Activated T-cell treated with anti-CD3 and anti-CD28 coated beads, Interleukin-2, amount 50 U/mL, for 48 hours (primary cell): ENCODE data around the gene FKBP15.
A peak's percentile ranks its signal among the peaks of the same experiment; 100 is the strongest.
"Not testable (repeated sequence)": the region's sequence is repeated elsewhere in the genome, so short reads cannot be mapped to it uniquely, and the experiment has no call there.

Experiments used
- DNase-seq, 2 experiments: peaks; one replicate each; pipeline ENCODE4 v3.0.0-alpha.2; 2020

The FKBP15 gene

DNA sequence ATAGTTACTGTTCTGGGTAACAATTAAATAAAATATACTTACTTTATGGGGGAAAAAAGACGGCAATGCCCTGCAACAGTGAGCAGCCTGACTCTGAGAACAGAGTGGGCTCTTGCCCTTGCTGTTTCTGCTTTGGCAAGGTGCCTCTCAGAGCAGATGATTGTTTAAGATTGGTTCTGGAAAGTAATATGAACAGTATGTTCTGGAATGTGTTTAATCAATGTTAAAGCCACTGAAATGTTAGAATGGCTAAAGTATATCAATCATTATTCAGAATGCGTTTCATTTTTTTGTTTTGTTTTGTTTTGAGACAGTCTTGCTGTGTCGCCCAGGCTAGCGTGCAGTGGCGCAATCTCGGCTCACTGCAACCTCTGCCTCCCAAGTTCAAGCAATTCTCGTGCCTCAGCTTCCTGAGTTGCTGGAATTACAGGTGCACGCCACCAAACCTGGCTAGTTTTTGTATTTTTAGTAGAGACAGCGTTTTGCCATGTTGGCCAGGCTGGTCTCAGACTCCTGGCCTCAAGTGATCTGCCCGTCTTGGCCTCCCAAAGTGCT lies 14.7 kb upstream of the FKBP15 start:
- not testable (repeated sequence) for DNase-seq

DNA sequence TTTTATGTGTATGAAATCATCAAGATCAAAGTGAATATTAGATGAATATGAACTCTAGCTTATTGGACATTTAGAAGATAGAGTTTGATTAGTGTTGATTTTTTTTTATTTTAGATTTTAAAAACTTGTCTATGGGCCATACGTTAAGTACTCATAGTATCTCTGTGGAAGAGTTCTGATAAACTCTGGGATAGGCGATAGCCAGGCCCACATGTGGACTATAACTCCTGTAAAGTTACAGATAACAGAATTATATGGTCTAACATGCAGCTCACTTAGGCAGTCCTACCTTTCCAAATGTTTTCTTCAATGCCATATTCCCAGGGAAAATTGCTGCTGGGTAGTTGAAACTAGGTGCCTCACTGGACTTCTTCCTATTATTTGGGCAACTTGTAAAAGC lies 10.6 kb upstream of the FKBP15 start:
- DNase-seq: no peak

DNA sequence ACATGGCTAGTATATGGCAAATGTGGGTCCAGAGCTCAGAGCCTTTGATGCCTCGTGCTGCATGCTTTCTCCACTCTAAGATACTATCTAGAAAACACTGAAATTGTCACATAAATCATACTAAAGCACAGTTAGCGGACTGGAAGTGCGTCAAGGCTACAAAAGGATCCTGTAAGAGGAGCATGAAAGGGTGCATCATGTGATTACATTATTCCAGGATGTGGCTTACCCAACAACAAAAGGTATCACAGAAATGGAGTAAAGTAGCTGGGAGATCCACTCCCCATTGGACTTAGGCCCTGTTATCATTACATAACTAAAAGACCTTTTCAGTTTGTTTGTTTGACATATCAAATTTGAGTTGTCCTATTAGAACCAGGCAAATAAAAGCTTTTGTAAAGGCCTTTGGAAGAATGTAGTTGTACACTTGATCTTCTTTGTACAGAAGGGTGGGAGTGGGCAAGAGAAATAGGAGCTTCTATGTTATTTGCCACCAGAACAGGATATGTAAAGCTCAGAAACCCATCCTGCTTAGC lies 7.1 kb upstream of the FKBP15 start:
- no peak for DNase-seq

DNA sequence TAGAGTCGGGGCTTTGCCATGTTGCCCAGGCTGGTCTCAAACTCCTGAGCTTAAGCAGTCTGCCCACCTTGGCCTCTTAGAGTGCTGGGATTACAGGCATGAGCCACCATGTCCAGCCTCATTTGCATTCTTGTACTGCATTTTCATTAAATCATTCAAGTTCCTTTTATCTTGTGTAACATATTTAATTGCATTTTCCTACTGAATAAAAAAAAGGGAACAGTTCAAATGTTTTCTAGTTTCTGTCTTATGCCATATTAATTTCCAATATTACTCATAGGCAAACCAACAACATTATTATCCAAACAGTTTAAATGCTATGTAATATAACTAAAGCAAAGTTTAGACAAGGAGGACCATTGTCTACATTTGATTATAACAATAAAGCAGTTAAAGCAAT lies 6.4 kb upstream of the FKBP15 start:
- no peak for DNase-seq

DNA sequence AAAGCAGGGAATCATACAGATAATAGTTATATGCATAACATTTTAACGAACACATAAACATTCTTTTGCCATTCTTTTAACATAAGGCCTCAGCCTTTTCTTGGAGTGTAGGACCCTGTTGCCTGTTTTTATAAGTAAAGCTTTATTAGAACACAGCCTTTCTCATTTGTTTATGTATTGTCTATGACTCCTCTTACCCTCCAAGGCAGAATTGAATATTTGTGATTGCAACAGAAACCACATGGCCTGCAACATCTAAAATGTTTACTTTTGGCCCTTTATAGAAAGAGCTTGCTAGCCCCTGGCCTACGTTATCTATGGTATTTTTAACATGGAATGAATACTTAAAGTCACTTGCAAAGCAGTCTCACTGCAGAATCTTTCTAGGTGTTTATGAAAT lies 2.9 kb upstream of the FKBP15 start:
- no peak for DNase-seq

DNA sequence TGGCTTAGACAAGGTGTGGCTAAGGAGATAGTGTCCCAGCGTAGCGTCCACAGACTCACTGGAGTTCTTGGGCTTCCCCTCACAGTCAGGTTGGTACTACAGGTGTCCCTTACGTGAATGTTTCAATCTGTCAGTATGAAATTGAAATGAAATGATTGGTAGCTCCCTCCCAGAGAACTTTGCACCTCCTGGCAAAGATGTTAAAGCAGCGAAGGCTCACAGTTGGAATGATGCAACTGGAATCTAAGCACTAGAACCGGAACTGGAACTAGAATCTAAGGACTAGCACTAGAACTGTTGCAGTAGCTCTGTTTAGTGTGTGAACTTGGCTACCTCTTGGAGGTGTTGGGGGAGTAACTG lies 1.4 kb upstream of the FKBP15 start:
- DNase-seq: no peak

DNA sequence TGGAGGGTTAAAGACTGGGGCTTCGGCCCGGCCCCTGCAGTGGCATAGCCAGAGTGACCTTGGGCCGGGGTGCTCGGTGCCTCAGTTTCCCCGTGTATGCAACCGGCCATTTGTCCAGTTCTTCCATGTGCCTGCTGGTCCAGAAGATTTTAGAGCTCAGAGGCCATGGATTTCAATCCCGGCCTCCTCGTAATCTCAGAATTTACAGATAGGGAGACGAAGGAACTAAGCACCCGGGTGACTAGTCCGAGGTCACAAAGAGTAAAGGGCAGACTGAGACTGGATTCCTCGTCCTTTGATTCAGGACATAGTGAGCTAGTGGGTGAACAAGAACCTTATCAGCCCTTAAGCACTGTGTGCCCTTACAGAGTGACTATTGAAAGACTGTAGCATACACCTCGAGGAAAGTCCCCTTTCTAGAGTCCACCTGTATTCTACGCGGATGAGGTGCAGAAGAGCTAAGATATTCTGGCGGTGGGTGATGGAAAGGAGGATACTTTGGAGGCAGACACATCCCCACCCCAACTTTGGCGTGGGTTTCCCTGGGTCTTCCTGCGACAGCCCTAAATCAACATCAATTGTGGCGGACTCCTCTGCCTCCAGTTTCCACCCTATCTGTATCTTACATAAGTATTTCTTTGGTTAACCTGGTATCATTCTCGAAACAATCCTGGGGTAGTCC lies 864 bp upstream of the FKBP15 start:
- DNase-seq: peak in 1 of 2 experiments; percentile 23

DNA sequence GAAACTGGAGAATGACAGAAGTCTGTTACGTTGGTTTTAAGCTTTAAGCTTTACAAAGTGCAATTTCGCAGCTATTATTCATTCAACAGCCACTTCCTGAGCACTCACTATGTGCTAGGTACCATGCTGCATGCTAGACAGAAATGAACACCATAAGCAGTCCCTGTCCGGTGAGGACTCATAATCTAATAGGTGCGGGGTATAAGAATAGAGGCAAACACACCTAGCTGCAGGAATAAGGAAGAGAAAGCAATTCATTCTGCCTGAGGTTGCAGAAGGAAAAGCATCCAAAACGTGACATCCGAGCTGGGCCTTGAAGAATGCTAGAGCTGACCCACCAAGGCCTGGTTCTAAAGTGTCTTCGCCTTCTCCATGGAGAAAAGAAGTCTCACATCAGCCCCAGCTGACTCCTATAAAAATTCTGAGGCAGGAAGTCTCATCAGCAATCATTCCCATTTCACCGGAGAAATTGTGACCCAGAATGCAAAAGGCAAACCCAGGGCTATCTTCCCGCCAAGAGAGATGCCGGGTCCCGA lies 542 bp downstream of the FKBP15 start:
- no peak for DNase-seq

DNA sequence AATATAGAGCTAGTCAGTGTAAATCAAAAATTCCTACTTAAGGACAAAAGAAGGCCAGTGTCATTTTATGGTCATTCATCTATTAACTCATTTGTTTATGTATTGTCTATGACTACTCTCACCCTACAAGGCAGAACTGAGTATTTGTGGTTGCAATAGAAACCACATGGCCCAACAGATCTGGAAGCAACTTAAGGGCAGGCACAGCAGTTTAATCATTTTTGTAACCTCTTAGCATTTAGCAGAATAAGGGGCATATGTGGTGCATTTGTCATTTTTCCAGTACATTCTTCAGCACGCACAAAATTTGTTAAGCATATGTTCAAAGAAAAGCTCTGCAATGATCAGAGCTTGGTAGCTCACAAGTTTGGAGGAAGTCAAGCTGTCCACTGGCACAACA lies 1.1 kb downstream of the FKBP15 start:
- no peak for DNase-seq

DNA sequence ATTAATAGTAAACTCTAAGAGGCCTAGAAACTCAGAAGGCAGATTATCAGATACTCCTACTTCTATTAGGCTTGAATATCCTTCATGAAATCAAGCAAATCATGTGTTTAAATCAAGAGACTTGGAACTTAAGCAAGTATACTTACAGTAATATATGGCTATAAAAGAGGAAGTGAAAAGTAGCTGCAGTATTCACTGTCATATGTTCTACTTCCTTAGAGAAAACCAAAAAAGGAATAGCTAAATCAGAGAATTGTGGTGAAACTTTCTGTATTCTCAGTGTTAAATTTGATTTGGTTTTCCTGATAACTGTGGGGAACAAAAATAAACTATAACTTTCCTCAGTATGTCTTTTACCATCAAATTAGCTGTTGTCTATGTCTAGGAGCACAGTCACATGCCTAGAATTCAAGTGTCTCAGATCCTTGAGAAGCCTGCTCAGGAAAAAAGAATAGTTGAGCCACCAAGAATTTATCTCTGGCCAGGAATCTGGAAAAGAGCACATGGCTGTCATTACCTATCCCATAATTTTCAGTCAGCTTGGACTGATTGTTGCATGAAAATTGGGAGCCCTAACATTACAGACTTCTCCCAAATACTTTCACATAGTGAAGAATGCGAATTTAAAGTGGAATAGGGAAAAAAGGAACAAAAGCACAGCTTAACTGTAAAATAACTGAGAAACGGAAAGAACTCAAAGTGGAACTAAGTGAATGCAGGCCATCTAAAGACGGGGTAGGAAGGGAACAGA lies 1.7 kb downstream of the FKBP15 start:
- DNase-seq: no peak

DNA sequence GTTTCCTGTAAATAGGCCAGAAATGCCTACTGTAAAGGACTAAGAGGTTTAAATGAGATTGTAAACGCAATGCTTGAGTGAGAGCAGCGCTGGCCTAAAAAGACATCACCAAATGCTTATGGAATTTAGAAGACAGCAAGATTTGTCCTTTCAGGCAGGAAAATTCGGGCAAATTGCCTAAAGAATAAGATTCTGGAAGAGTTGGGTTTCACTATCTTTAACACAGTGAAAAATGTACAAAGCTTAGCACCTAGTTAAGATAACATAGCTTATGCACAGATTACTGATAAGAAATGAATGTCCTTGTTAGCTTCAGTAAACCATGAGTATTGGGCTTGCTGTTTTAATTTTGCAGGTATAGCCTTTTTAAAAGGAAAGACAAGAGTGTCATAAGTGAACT lies 4.7 kb downstream of the FKBP15 start:
- no peak for DNase-seq

DNA sequence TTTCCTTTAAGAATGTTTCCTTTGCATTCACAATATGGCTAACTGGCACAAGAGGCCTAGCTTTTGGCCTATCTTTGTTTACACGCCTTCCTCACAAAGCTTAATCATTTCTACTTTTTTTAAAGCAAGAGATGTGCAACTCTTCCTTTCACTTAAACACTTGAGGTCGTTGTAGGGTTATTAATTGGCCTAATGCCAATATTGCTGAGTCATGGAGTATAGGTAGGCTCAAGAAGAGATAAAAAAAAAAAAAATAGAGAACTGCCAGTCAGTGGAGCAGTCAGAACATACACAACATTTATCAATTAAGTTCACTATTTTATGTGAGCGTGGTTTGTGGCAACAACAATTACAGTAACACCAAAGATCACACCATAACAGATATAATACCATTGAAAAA lies 5.9 kb downstream of the FKBP15 start:
- no peak for DNase-seq

DNA sequence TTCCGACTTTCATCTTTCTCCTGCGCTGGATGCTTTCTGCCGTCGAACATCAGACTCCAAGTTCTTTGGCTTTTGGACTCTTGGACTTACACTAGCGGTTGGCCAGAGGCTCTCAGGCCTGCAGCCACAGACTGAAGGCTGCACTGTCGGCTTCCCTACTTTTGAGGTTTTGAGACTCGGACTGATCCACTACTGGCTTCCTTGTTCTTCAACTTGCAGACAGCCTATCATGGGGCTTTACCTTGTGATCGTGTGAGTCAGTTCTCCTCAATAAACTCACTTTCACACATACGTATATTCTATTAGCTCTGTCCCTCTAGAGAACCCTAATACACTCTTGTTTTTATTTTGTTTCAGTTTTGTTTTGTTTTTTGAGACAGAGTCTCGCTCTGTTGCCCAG lies 10.3 kb downstream of the FKBP15 start:
- DNase-seq: no peak

DNA sequence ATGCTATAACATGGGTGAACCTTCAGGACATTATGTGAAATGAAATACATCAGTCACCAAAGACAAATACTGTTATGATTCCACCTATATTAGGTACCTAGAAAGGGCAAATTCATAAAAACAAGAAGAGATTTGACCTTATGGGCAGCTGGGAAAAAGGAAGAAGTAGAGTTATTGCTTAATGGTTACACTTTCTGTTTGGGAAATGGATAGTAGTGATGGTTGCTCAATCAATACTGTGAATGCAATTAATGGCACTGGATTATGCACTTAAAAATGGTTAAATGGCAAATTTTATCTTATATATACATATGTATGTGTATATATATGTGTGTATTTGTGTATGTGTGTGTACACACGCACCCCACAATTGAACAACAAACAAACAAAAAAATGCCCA lies 15.2 kb downstream of the FKBP15 start:
- no peak for DNase-seq

DNA sequence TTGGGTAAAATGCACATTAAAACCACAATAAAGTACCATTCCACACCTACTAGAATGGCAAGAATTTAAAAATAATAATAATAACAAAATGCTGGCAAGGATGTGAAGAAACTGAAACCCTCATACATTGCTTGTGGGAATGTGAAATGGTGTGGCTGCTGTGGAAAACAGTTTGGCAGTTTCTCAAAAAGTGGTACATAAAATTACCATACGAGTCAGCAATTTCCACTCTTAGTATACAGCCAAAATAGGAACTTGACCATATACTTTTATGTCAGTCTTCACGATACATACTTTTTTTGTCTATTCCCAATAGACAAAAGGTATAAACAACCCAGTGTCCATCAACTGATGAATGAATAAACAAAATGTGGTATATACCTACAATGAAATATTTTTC lies 15.6 kb downstream of the FKBP15 start:
- DNase-seq: no peak

DNA sequence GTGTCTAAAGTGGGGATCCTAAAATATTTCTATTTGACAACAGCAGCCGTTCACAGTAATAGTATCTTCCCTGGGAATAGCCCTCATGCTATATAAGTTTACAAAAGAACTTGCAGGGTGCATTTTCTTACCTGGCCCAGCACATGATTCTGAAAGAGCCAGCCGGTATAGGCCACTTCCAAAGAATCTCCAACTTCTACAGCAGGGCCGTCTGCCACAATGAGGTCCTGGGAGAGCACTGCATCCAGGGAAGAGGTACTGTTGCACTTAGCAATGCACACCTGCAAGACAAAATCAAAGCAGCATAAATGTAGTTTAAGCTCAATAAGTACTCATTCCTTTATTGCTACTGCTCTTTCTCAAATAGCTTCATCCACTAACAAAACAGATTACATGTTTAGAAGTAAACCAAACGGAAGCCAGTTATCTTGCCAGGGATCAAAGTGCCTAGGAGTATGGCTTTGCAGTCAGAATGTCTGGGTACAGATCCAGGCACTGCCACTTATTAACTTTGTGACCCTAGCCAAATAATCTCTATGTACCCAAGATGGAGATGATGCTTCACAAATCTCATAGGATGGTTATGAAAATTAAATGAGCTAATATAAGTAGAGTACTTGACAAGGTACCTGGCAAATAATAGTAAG lies 21.3 kb downstream of the FKBP15 start:
- no peak for DNase-seq

DNA sequence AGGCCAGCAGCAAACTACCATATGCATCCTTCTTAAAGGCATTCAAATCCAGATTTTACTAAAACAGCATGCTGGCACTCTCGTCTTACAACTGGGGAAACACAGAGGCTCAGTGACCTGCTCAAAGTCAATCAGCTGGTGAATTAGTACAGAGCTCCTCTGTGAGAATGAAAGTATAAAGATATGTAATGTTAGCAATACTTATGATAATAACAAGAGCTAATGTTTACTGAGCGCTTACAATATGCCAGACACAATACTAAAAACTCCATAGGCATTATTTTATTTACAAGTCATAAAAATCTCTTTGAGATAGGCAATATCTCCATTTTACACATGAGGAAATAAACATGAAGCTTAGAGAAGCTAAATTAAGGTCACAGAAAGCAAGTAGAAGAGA lies 28.6 kb downstream of the FKBP15 start:
- DNase-seq: no peak

DNA sequence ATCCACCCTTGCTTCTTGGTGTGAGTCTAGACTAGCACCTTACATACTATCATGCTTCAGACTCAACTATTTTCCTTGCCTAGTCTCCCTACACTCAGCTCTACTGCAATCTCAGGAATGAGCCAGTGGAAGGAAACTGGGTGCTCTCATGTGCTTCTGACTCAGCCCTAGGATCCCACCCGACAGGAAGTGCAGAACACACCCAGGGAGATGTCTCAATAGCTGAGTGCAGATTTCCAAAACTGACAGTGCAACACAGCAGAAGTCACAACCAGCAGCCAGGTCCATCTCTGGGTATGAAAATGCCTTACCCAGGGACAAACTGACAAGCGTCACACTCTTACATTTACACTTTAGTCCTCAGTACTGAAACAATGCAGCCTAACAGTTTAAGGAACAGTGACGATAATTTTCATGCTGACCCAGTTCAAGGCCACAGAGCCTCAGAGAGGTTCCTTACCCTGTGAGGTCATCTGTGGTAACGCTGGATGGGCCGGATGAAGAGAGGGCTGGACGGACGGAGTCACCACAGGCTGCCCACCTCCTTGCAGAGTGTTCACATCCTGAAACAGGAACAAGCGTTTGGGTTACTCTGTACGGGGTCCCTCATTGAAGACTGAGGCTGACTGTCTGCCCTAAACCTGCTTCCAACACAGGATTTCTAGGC lies 33.0 kb downstream of the FKBP15 start:
- no peak for DNase-seq

DNA sequence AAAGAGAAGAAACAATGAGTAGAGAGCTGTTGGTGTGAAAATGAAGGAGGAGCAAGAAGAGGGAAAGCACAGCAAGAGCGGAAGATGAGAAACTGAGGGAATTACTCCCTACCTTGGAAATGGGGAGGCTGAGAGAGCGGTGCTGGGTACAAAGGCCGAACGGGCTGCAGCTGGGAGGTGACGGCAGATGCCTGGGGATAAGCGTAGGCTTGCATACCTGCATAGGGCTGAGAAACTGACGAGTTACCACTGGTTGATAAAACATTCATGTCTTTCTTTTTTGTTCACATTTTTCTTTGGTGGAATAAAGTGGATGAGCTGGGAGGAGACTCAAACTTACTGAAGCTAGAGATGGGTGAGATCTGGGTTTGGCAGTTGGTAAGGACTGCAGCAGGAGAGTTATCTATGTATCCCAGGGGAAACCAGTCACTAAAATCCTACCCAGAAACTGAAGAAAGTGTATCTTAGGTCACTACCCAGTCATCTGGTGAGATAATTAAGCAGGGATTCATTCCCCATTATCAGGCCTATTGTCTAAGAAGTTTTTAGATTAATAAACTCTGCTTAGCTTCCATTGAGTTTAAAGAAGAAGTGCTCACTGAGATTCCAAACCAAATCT lies 34.8 kb downstream of the FKBP15 start:
- DNase-seq: no peak

DNA sequence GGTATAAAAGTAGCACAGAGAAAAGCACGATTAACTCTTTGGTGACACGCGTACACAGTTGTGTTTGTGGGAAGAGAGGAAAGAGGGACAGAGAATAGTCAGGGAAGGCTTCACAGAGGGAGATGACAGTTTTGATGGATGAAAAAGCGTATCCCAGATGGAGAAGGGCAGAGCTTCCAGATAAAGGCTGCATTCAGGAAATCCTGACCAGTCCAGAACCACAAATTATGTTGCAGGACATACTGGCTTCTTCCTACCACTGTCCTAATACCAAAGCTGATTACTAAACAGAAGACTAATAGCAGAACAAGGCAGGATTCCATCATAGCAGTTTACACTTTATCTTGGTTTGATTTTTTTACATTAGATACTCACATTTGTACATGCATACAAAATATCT lies 35.8 kb downstream of the FKBP15 start:
- DNase-seq: no peak

DNA sequence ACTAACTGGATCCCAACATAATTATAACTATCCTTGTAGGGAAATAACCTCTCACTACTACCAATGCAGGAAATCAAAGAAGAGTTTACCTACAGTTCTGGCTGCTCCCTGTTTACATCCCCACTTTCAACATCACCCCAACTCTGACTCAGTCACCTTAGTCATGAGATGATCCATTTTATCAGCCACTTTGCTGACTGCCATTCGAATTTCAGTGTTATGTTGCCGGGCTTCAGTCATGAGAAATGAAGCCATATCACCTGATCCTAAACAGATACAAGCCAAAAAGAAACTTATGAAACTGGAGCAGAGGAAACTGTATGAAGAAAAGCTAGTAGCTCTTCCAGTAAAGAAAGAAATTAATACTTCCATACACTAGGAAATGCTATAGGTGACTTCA lies 36.5 kb downstream of the FKBP15 start:
- DNase-seq: no peak

DNA sequence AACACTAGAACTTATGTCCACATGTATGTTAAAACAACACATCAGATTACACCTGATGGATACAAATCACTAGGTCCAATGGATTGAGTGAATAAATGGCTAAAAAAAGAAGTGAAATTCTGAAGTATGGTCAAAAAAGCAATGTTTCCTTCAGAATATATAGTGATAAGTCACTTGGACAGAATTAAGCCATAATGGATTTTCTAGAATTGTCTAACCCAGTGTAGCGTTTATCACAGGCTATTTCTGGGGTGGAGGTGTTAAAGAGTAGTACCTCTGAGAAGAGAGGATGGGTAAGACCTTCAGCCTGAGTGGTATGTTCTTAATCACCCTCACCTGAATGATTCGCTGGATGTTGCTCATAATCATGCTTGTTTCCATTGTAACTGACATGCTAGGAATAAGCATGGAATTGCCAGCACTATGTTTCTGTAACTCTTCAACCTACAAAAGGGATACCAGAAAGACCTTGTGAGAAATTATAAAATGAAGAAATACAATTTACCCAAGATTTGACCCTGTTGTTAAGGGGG lies 37.1 kb downstream of the FKBP15 start:
- no peak for DNase-seq
